Endodermal cell (in vitro differentiated cells): ENCODE data around the gene CC2D1A. TPM values are rescaled to one million over a fixed set of nuclear protein-coding genes. Genes with fewer than 3 reads are reported as not detected.
"Not testable (repeated sequence)": the region's sequence is repeated elsewhere in the genome, so short reads cannot be mapped to it uniquely, and the experiment has no call there.

ENCODE experiments used
- DNase-seq: peaks from one replicate; pipeline ENCODE4 v3.0.0-alpha.2; 2017
- H3K27ac ChIP-seq: 2 replicates; pipeline ENCODE4 v1.5.1; 2013; ENCODE audit warnings: mild to moderate bottlenecking, low read depth, low read length, moderate library complexity
- H3K27me3 ChIP-seq: 2 replicates; pipeline ENCODE4 v1.6.1; 2013; ENCODE audit warnings: mild to moderate bottlenecking, low read length, moderate library complexity; ENCODE audit not compliant: insufficient read depth, control insufficient read depth, poor library complexity, severe bottlenecking
- H3K36me3 ChIP-seq: 2 replicates; pipeline ENCODE4 v1.7.0; 2013; ENCODE audit warnings: mild to moderate bottlenecking, low read length, moderate library complexity; ENCODE audit not compliant: control insufficient read depth, insufficient read depth
- H3K4me1 ChIP-seq: one replicate; pipeline ENCODE4 v1.7.0; 2013; ENCODE audit warnings: low read length; ENCODE audit not compliant: control insufficient read depth, insufficient read depth
- H3K4me3 ChIP-seq: 2 replicates; pipeline ENCODE4 v1.5.1; 2013; ENCODE audit warnings: mild to moderate bottlenecking, low read length, moderate library complexity
- H3K9ac ChIP-seq: 2 replicates; pipeline ENCODE4 v1.6.1; 2013; ENCODE audit warnings: mild to moderate bottlenecking, low read length, moderate library complexity; ENCODE audit not compliant: poor library complexity, severe bottlenecking; ENCODE audit errors: extremely low read depth
- H3K9me3 ChIP-seq: 2 replicates; pipeline ENCODE4 v1.6.1; 2013; ENCODE audit warnings: mild to moderate bottlenecking, low read length, moderate library complexity; ENCODE audit not compliant: control insufficient read depth
- H3K27ac Mint-ChIP-seq: 2 replicates; pipeline ENCODE4 v1.8.0; 2020; ENCODE audit warnings: mixed read lengths
- H3K27me3 Mint-ChIP-seq: 2 replicates; pipeline ENCODE4 v1.8.0; 2021; ENCODE audit warnings: mild to moderate bottlenecking, mixed read lengths; ENCODE audit not compliant: insufficient read depth
- H3K36me3 Mint-ChIP-seq: 2 replicates; pipeline ENCODE4 v1.8.0; 2020; ENCODE audit warnings: low read depth, mixed read lengths
- H3K4me1 Mint-ChIP-seq: 2 replicates; pipeline ENCODE4 v1.8.0; 2020; ENCODE audit warnings: mixed read lengths
- H3K4me3 Mint-ChIP-seq: 2 replicates; pipeline ENCODE4 v1.8.0; 2020; ENCODE audit warnings: mild to moderate bottlenecking, moderate library complexity, mixed read lengths
- H3K9me3 Mint-ChIP-seq: 2 replicates; pipeline ENCODE4 v1.8.0; 2020; ENCODE audit warnings: mild to moderate bottlenecking, mixed read lengths
- CTCF ChIP-seq: fragments of 200-600 bp; sonication (generic); conservative IDR thresholded peaks from 2 replicates; pipeline ENCODE4 v1.5.0; 2021; ENCODE audit warnings: antibody characterized with exemption, mild to moderate bottlenecking
- WGBS, 2 experiments: methylation state at CpG; one replicate each; pipeline versions ENCODE4 v1.1.5 to v1.1.7; 2013; ENCODE audit warnings: missing lambda C conversion rate in 2 of 2, mixed read lengths in 1 of 2; ENCODE audit not compliant: insufficient coverage in 1 of 2, insufficient read length in 1 of 2; 5-methylcytosine and 5-hydroxymethylcytosine counted together
- total RNA-seq, 2 donors: library from RNA; stranded (reverse); fragmentation: NEBNext Ultra II Directional in 1 of 2; extraction: Animal tissue kit (Norgen Biotek cat#: 25700) in 1 of 2; gene quantifications; 2 replicates in 1 of 2; 3 replicates in 1 of 2; pipeline ENCODE4 v1.2.1, GENCODE V29; 2021

The CC2D1A gene
- total RNA-seq, 2 donors from 2014 or later, result 45.1 to 55.9 TPM

GRCh38 chr19:13969897-13970296 is 63.9 kb downstream of the CC2D1A start:
- no peak for TF ChIP-seq CTCF

GRCh38 chr19:13971868-13972267 is 65.9 kb downstream of the CC2D1A start:
- 96 to 97% methylated on average over 11 to 14 of the region's 15 CpGs for WGBS, 2 experiments
- H3K27me3 Mint-ChIP-seq, H3K27ac ChIP-seq, H3K4me1 Mint-ChIP-seq, H3K27me3 ChIP-seq, H3K4me3 ChIP-seq, DNase-seq, H3K9ac ChIP-seq, H3K4me3 Mint-ChIP-seq, H3K9me3 Mint-ChIP-seq, H3K27ac Mint-ChIP-seq, H3K4me1 ChIP-seq, H3K9me3 ChIP-seq: not testable (repeated sequence)
- peaks cover 69% of the 10 kb centered on the region for H3K36me3 Mint-ChIP-seq
- peaks cover 40% of the 10 kb centered on the region for H3K36me3 ChIP-seq

More at GRCh38 chr19:13969897-13970296, 63.9 kb downstream of the CC2D1A start:
- Mint-ChIP-seq H3K4me1 (peaks cover 7% of the 10 kb centered on the region), H3K4me3 (no peak overlapping the region), H3K36me3 (peaks cover 55% of the 10 kb centered on the region), H3K9me3 (no peaks in the 10 kb centered on the region), H3K27ac (no peak overlapping the region), H3K27me3 (peaks cover 2% of the 10 kb centered on the region)
- Histone ChIP-seq H3K4me3 (no peak overlapping the region), H3K27ac (no peak overlapping the region), H3K27me3 (no peaks in the 10 kb centered on the region), H3K9me3 (no peaks in the 10 kb centered on the region), H3K4me1 (no peaks in the 10 kb centered on the region), H3K36me3 (peaks cover 44% of the 10 kb centered on the region), H3K9ac (no peak overlapping the region)
- DNase-seq, result peak; percentile 61
- 89 to 93% methylated on average over 7 to 18 of the region's 18 CpGs for WGBS, 2 experiments

- Mint-ChIP-seq H3K4me3 (no peak overlapping the region), H3K9me3 (no peaks in the 10 kb centered on the region), H3K27ac (no peak overlapping the region), H3K4me1 (peaks cover 7% of the 10 kb centered on the region), H3K27me3 (no peaks in the 10 kb centered on the region), H3K36me3 (peaks cover 64% of the 10 kb centered on the region)
- Histone ChIP-seq H3K27me3 (no peaks in the 10 kb centered on the region), H3K9ac (no peak overlapping the region), H3K27ac (no peak overlapping the region), H3K4me1 (no peaks in the 10 kb centered on the region), H3K4me3 (no peak overlapping the region), H3K9me3 (no peaks in the 10 kb centered on the region), H3K36me3 (peaks cover 34% of the 10 kb centered on the region)
- no peak for DNase-seq
- 96% methylated on average over 20 to 37 of the region's 37 CpGs for whole genome bisulfite sequencing, 2 experiments
- TF ChIP-seq CTCF, result no peak
Measured at GRCh38 chr19:13972368-13973155, 66.6 kb downstream of the CC2D1A start.

- not testable (repeated sequence) for H3K9ac ChIP-seq, H3K4me1 ChIP-seq, H3K9me3 Mint-ChIP-seq, H3K4me3 Mint-ChIP-seq, H3K27me3 Mint-ChIP-seq, H3K27ac Mint-ChIP-seq, H3K27me3 ChIP-seq, H3K4me3 ChIP-seq, DNase-seq, H3K27ac ChIP-seq, H3K9me3 ChIP-seq
- WGBS, 2 experiments, result 84 to 96% methylated on average over 2 to 3 of the region's 3 CpGs
- peaks cover 30% of the 10 kb centered on the region for H3K36me3 ChIP-seq
- peaks cover 58% of the 10 kb centered on the region for H3K36me3 Mint-ChIP-seq
- peaks cover 10% of the 10 kb centered on the region for H3K4me1 Mint-ChIP-seq
Measured at GRCh38 chr19:13973479-13973878, 67.5 kb downstream of the CC2D1A start.
